ENCODE results near the gene EYA3. TPM values are rescaled to one million over a fixed set of nuclear protein-coding genes. Genes with fewer than 3 reads are reported as not detected.

The EYA3 gene
- total RNA-seq, 2 donors from 2014 or later, result 12.5 to 13.8 TPM

Other genes starting within 250 kb of the EYA3 start
- gene THEMIS2, start 216.1 kb downstream of the EYA3 start, total RNA-seq, result 10 to 100 TPM; 33.6 to 72.0 TPM
- gene RPA2, start 174.0 kb downstream of the EYA3 start, total RNA-seq, result 10 to 100 TPM; 21.3 to 33.3 TPM
- gene SMPDL3B, start 153.6 kb downstream of the EYA3 start, total RNA-seq, result not detected
- 1 to 10 TPM; 4.6 to 7.3 TPM for gene XKR8, start 128.6 kb downstream of the EYA3 start, total RNA-seq
- 1 to 10 TPM; 2.4 to 2.9 TPM for gene PTAFR, start 88.1 kb upstream of the EYA3 start, total RNA-seq
- gene DNAJC8, start 144.4 kb upstream of the EYA3 start, total RNA-seq, result 10 to 100 TPM; 52.1 to 58.4 TPM
- 10 to 100 TPM; 75.6 to 83.7 TPM for gene ATP5IF1, start 147.5 kb upstream of the EYA3 start, total RNA-seq
- 10 to 100 TPM; 16.6 to 35.3 TPM for gene SESN2, start 170.9 kb upstream of the EYA3 start, total RNA-seq
- 1 to 10 TPM; 4.6 to 4.7 TPM for gene MED18, start 240.4 kb upstream of the EYA3 start, total RNA-seq

All from T-helper 17 cell (primary cell).